ENCODE measurements around the gene SCGB2A2.

Gene SCGB2A2

GRCh38 chr11:62273789-62274275 is 3.9 kb downstream of the SCGB2A2 start:
- TF ChIP-seq ZNF501 (tag by site-specific recombination; IDR thresholded peaks at IDR 0.05) (no peak), FEZF1 (tag by site-specific recombination; IDR thresholded peaks at IDR 0.05) (no peak)
- Histone ChIP-seq H3K4me1 (ENCODE audit: control insufficient read depth, insufficient read depth, low read length) (no peaks in the 10 kb centered on the region), H3K4me3 (ENCODE audit: low read depth, low read length) (no peak overlapping the region), H3K27ac (ENCODE audit: extremely low read depth, low read depth, low read length) (no peak overlapping the region), H3K9me3 (ENCODE audit: control insufficient read depth, insufficient read depth, low read depth, low read length) (no peaks in the 10 kb centered on the region), H3K36me3 (ENCODE audit: control insufficient read depth in 2 of 2, insufficient read depth in 1 of 2, low read length in 2 of 2) (no peaks in the 10 kb centered on the region)
- CTCF ChIA-PET, result no interaction called here
- POLR2A ChIA-PET, result no interaction called here

- Histone ChIP-seq H3K9me3 (ENCODE audit: control insufficient read depth, insufficient read depth, low read depth, low read length) (no peaks in the 10 kb centered on the region), H3K36me3 (ENCODE audit: control insufficient read depth in 2 of 2, insufficient read depth in 1 of 2, low read length in 2 of 2) (no peaks in the 10 kb centered on the region), H3K27ac (ENCODE audit: extremely low read depth, low read depth, low read length) (no peak overlapping the region), H3K4me3 (ENCODE audit: low read depth, low read length) (no peak overlapping the region), H3K4me1 (ENCODE audit: control insufficient read depth, insufficient read depth, low read length) (no peaks in the 10 kb centered on the region)
- ChIA-PET POLR2A (no interaction called here), CTCF (interaction anchor here (1.1 kb wide), 1 partner anchor 31 kb away, joined by 5 read pairs; no protein-coding TSS in a partner anchor)
- peak; percentile 93 for TF ChIP-seq SETDB1 (IDR thresholded peaks at IDR 0.05; ENCODE audit: insufficient read length, low read length)
- TF ChIP-seq, protein P1, sequence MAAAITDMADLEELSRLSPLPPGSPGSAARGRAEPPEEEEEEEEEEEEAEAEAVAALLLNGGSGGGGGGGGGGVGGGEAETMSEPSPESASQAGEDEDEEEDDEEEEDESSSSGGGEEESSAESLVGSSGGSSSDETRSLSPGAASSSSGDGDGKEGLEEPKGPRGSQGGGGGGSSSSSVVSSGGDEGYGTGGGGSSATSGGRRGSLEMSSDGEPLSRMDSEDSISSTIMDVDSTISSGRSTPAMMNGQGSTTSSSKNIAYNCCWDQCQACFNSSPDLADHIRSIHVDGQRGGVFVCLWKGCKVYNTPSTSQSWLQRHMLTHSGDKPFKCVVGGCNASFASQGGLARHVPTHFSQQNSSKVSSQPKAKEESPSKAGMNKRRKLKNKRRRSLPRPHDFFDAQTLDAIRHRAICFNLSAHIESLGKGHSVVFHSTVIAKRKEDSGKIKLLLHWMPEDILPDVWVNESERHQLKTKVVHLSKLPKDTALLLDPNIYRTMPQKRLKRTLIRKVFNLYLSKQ (tag by site-specific recombination; IDR thresholded peaks at IDR 0.05; ENCODE audit: borderline replicate concordance), result no peak
- TF ChIP-seq ZNF350 (tag by site-specific recombination; IDR thresholded peaks at IDR 0.05), result no peak
Measured at GRCh38 chr11:62280452-62280851, 10.5 kb downstream of the SCGB2A2 start.

GRCh38 chr11:62295504-62295903 is 25.5 kb downstream of the SCGB2A2 start:
- Histone ChIP-seq H3K4me1 (ENCODE audit: control insufficient read depth, insufficient read depth, low read length) (no peaks in the 10 kb centered on the region), H3K4me3 (ENCODE audit: low read depth, low read length) (no peak overlapping the region), H3K9me3 (ENCODE audit: control insufficient read depth, insufficient read depth, low read depth, low read length) (no peaks in the 10 kb centered on the region), H3K36me3 (ENCODE audit: control insufficient read depth in 2 of 2, insufficient read depth in 1 of 2, low read length in 2 of 2) (no peaks in the 10 kb centered on the region), H3K27ac (ENCODE audit: extremely low read depth, low read depth, low read length) (no peak overlapping the region)
- TF ChIP-seq REST (tag by site-specific recombination; IDR thresholded peaks at IDR 0.05), result peak; percentile 93
- TF ChIP-seq, protein P2, sequence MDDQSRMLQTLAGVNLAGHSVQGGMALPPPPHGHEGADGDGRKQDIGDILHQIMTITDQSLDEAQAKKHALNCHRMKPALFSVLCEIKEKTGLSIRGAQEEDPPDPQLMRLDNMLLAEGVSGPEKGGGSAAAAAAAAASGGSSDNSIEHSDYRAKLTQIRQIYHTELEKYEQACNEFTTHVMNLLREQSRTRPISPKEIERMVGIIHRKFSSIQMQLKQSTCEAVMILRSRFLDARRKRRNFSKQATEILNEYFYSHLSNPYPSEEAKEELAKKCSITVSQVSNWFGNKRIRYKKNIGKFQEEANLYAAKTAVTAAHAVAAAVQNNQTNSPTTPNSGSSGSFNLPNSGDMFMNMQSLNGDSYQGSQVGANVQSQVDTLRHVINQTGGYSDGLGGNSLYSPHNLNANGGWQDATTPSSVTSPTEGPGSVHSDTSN (CRISPR knock-in tag; IDR thresholded peaks at IDR 0.05), result no peak
- CTCF ChIA-PET, result interaction anchor here (0.6 kb wide), 1 partner anchor 15 kb away, joined by 3 read pairs; no protein-coding TSS in a partner anchor
- POLR2A ChIA-PET, result no interaction called here

GRCh38 chr11:62298975-62299374 is 29.0 kb downstream of the SCGB2A2 start, which contains the start of gene SCGB1D4:
SCGB1D4 (minus strand) TSS chr11:62299075; CDS start chr11:62299010, 65 bp downstream.
- no peaks in the 10 kb centered on the region for H3K9me3 ChIP-seq (ENCODE audit: control insufficient read depth, insufficient read depth, low read depth, low read length)
- ChIA-PET POLR2A (no interaction called here), CTCF (interaction anchor here (0.5 to 2.8 kb wide), 3 partner anchors 11 to 697 kb away, joined by 3 to 13 read pairs (median 4); no protein-coding TSS in a partner anchor)
- no peak within 1 kb of the TSS for H3K27ac ChIP-seq (ENCODE audit: extremely low read depth, low read depth, low read length)
- H3K4me3 ChIP-seq (ENCODE audit: low read depth, low read length), result no peak within 1 kb of the TSS
- H3K4me1 ChIP-seq (ENCODE audit: control insufficient read depth, insufficient read depth, low read length), result no peaks in the 10 kb centered on the region
- no peaks in the 10 kb centered on the region for H3K36me3 ChIP-seq (ENCODE audit: control insufficient read depth in 2 of 2, insufficient read depth in 1 of 2, low read length in 2 of 2)
- no peak for TF ChIP-seq ZNF513 (tag by site-specific recombination; IDR thresholded peaks at IDR 0.05)
- no peak for TF ChIP-seq ZNF18 (tag by site-specific recombination; IDR thresholded peaks at IDR 0.05)
- no peak for TF ChIP-seq HOXA7 (CRISPR knock-in tag; IDR thresholded peaks at IDR 0.05; ENCODE audit: borderline replicate concordance)
- TF ChIP-seq ZNF23 (tag by site-specific recombination; IDR thresholded peaks at IDR 0.05; ENCODE audit: borderline replicate concordance), result no peak
- TF ChIP-seq, protein P3, sequence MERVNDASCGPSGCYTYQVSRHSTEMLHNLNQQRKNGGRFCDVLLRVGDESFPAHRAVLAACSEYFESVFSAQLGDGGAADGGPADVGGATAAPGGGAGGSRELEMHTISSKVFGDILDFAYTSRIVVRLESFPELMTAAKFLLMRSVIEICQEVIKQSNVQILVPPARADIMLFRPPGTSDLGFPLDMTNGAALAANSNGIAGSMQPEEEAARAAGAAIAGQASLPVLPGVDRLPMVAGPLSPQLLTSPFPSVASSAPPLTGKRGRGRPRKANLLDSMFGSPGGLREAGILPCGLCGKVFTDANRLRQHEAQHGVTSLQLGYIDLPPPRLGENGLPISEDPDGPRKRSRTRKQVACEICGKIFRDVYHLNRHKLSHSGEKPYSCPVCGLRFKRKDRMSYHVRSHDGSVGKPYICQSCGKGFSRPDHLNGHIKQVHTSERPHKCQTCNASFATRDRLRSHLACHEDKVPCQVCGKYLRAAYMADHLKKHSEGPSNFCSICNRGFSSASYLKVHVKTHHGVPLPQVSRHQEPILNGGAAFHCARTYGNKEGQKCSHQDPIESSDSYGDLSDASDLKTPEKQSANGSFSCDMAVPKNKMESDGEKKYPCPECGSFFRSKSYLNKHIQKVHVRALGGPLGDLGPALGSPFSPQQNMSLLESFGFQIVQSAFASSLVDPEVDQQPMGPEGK (tag by site-specific recombination; IDR thresholded peaks at IDR 0.05), result no peak
- no peak for TF ChIP-seq ZNF133 (tag by site-specific recombination; IDR thresholded peaks at IDR 0.05)
- TF ChIP-seq ZNF423 (tag by site-specific recombination; IDR thresholded peaks at IDR 0.05), result no peak
- TF ChIP-seq ZNF37A (tag by site-specific recombination; IDR thresholded peaks at IDR 0.05), result no peak
- no peak for TF ChIP-seq ZNF146 (tag by site-specific recombination; IDR thresholded peaks at IDR 0.05)
